ENCODE data around the gene CTXN1.
"Not testable (repeated sequence)": the region's sequence is repeated elsewhere in the genome, so short reads cannot be mapped to it uniquely, and the experiment has no call there.

The CTXN1 gene

DNA sequence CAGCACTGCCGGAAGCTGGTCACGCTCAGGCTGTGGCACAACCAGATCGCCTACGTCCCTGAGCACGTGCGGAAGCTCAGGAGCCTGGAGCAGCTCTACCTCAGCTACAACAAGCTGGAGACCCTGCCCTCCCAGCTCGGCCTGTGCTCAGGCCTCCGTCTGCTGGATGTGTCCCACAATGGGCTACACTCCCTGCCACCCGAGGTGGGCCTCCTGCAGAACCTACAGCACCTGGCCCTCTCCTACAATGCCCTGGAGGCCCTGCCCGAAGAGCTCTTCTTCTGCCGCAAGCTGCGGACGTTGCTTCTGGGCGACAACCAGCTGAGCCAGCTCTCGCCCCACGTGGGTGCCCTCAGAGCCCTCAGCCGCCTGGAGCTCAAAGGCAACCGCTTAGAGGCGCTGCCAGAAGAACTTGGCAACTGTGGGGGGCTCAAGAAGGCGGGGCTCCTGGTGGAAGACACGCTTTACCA, 25.5 kb downstream of the CTXN1 start:
- DNase-seq (ENCODE audit: low read depth in 2 of 2) = no peak

DNA sequence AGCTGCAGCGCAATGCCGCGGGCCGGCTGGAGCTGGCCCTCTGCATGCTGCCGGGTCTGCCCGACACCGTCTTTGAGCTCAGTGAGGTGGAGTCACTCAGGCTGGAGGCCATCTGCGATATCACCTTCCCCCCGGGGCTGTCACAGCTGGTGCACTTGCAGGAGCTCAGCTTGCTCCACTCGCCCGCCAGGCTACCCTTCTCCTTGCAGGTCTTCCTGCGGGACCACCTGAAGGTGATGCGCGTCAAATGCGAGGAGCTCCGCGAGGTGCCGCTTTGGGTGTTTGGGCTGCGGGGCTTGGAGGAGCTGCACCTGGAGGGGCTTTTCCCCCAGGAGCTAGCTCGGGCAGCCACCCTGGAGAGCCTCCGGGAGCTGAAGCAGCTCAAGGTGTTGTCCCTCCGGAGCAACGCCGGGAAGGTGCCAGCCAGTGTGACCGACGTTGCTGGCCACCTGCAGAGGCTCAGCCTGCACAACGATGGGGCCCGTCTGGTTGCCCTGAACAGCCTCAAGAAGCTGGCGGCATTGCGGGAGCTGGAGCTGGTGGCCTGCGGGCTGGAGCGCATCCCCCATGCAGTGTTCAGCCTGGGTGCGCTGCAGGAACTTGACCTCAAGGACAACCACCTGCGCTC, 26.1 kb downstream of the CTXN1 start:
- DNase-seq (ENCODE audit: low read depth in 2 of 2) = no peak

DNA sequence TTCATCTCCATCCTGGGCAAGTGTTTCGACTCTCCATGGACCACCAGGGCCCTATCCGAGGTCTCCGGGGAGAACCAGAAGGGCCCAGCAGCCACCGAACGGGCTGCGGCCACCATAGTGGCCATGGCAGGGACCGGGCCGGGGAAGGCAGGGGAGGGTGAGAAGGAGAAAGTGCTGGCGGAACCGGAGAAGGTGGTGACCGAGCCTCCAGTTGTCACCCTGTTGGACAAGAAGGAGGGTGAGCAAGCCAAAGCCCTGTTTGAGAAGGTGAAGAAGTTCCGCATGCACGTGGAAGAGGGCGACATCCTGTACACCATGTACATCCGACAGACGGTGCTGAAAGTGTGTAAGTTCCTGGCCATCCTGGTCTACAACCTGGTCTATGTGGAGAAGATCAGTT, 27.0 kb downstream of the CTXN1 start:
- no peak for DNase-seq (ENCODE audit: low read depth in 2 of 2)

DNA sequence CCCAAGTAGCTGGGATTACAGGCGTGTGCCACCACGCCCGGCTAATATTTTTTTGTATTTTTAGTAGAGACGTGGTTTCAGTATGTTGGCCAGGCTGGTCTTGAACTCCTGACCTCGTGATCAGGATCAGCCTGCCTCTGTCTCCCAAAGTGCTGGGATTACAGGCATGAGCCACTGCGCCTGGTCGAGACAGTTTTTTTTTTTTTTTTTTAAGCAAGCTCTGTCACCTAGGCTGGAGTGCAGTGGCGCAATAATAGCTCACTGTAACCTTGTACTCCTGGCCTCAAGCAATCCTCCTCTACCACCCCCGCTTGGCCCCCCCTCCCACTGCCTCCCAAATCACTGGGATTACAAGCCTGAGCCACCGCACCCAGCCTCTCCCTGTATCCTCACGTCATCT, 28.6 kb downstream of the CTXN1 start:
- no peak for DNase-seq (ENCODE audit: low read depth in 2 of 2)

DNA sequence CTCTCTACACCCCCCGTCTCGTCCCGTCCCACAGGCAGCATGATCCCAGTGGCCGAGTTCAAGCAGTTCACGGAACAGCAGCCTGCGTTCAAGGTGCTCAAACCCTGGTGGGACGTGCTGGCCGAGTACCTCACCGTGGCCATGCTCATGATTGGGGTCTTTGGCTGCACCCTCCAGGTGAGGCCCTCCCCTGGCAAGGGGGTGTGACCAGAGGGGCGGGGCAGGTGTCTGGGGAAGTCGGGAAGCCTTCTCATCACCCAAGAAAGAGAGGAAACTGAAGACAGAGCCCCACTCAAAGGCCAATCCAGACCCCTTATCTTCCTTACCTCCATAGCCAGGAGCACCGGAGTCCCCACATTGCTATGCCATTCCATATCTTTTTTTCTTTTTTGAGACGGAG, 30.4 kb downstream of the CTXN1 start:
- DNase-seq (ENCODE audit: low read depth in 2 of 2) = no peak

DNA sequence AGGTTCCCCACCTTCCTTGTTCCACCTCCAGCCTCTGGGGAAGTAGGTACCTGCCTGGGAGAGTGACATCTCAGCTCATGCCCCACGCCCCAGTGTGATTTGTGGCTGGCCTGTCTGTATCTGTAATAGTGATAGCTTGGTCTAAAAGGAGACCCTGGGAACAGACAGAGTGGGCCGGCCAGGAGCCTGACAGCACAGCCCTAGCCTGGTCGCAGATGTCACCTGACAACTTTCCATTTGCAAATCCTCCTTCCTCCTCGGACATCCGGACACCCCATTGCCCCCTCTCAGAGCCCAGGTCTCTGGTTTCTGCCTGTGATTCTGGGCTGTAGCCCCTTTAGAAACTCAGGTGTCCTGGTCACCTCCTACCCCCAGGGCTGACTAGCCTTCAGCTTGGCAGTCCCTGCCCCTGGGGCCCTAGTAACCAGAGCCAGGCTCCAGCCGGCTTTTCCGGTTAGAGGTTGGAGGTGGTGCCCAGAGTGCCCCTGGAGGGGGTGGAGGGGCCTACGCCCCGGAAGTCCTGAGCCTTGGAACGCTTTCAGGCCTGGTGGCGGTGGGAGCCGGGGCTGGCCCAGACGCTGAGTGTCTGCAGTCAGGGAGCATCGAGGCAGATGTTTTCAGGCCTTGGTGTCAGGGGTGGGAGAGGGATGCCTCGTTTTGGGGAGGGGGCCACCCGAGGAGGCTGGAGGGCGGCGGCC, 31.2 kb downstream of the CTXN1 start:
- DNase-seq (ENCODE audit: low read depth in 2 of 2) = no peak

DNA sequence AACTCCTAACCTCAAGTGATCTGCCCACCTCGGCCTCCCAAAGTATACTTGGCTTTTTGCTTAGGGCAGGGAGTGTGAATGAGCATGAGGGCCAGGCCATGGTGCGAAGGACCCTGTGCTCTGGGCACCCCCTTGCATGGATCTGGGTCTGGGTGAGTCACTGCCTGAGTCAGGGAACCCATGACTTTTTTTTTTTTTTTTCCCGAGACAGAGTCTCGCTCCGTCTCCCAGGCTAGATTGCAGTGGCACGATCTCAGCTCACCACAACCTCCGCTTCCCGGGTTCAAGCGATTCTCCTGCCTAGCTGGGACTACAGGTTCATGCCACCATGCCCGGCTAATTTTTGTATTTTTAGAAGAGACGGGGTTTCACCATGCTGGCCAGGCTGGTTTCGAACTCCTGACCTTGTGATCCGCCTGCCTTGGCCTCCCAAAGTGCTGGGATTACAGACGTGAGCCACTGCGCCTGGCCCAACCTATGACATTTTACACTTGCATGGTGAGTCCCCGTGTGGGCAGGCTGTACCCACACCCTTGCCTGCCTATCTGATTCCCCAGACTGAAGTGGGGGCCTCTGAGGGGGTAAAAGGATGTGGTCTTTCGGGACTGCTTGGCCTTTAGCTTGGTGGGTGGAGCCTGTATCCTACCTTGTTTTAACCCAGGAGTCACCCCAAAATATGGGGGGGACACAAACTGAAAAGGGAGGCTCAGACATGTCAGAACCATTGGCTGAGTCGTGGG, 32.4 kb downstream of the CTXN1 start:
- not testable (repeated sequence) for DNase-seq (ENCODE audit: low read depth in 2 of 2)

DNA sequence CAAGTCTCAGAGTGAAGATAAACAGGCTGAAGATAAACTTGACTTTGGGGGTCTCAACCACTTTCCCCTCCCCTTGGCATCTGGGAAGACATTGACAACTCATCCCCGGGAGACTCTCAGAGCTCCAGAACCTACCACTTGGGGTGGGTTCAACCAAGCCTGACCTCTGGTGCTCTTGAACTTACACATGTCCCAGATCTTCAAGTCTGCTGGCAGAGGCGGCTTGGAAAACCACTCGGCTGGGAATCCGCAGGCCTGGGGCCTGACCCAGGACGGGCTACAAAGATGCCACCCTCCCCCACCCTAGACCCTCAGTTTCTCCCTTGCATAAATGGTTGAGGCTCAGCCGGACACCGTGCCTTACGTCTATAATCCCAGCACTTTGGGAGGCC, 37.1 kb downstream of the CTXN1 start:
- DNase-seq (ENCODE audit: low read depth in 2 of 2) = no peak

DNA sequence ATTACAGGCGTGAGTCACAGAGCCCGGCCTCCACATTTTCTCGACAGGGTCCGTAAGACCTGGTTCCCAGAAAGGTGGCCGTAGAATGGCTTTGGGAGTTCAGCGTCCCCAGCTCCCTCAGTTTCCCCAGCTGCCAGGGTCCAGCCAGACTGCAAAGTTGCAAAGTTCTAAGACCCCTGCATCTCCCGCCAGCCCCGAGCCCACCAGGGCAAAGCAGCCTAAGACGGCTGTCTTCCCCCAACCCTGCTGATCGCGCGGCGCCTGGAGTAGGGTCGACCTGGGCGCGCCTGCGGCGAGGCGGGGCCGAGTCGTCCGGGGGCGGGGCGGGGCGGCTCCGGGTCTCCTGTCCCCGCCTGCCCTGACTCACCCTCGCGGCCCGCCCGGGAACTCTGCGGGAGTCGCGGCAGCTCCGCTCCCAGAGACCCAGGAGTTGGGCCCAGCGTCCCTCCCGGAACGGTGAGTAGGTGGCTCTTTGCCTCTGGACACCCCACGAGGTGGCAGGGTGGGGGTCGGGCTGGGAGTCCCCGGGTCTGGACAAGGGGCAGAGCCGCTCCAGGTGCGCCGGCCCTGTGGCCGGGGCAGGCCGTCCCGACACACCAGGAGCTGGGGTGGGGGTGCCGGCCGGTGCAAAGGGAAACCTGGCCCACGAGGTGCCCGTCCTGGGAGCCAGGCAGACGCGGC, 37.6 kb downstream of the CTXN1 start, which contains the start of gene LRRC8E:
LRRC8E (plus strand) TSS at position 366 of the 681 bp plus-strand sequence. CDS start 7,094 bp downstream, outside the sequence.
- peak in 1 of 2 donors; percentile 33 for DNase-seq (ENCODE audit: low read depth in 2 of 2)

DNA sequence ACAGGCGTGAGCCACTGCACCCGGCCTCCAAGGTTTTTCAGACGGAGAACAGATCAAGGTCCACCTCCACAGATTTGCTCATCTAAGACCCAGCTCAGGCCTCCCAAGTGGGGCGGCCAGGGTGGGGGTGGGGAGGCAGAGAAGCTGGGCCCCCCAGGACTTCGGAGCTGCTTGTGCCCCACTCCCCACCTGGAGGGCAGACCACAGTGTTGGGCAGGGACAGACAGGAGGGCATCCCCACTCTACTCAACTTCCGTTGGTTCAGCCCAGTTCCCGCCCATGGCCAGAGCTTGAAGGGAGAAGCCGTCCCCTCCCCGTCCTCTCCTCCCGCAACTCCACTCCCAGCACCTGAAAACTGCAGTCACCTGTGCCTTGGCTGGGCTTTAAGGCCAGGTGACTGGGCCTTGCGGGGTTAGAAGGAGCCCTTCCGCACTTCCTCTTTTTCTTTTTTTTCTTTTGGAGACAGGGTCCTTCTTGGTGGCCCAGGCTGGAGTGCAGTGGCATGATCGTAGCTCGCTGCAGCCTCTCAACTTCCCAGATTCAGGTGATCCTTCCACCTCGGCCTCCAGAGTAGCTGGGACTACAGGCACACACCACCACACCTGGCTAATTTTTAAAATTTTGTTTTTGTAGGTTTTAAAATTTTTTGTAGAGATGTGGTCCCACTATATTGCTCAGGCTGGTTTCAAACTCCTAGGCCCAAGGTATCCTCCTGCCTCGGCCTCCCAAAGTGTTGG, 38.4 kb downstream of the CTXN1 start:
- DNase-seq (ENCODE audit: low read depth in 2 of 2) = no peak

DNA sequence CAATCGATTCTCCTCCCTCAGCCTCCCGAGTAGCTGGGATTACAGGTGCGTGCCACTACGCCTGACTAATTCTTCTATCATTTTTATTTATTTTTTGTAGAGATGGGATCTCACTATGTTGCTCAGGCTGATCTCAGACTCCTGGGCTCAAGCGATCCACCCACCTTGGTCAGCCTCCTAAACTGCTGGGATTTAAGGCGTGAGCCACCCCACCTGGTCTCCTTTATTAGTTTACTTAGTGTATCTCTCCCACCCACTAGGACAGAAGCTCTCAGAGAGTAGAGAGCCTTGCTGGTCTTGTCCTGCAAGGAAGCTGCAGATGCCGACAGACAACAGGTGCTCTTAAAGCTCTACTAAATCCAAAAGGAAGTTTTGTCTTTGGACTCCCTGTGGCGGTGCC, 40.1 kb downstream of the CTXN1 start:
- DNase-seq (ENCODE audit: low read depth in 2 of 2) = no peak

DNA sequence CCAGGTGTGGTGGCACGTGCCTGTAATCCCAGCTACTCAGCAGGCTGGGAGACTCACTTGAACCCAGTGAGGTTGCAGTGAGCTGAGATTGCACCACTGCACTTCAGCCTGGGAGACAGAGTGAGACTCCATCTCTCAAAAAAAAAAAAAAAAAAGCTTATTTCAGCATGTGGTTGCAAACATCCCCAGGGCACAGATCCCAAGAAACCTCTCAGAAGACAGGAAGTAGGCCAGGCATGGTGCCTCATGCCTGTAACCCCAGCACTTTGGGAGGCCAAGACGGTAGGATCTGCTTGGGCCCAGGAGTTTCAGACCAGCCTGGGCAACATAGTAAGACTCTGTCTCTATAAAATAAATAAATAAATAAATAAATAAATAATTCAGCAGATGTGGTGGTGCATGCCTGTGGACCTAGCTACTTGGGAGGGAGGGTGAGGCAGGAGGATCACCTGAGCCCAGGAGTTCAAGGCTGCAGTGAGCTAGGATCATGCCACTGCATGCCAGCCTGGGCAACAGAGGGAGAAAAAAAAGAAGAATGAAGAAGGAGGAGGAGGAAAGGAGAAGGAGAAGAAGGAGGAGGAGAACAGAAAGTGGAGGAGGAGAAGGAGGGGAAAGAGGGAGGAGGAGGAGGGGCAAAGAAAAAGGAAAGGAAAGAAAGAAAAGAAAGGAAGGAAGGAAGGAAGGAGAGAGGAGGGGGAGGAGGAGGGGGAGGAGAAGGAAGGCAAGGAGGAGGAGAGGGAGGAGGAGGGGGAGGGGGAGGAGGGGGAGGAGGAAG, 42.0 kb downstream of the CTXN1 start:
- no peak for DNase-seq (ENCODE audit: low read depth in 2 of 2)

DNA sequence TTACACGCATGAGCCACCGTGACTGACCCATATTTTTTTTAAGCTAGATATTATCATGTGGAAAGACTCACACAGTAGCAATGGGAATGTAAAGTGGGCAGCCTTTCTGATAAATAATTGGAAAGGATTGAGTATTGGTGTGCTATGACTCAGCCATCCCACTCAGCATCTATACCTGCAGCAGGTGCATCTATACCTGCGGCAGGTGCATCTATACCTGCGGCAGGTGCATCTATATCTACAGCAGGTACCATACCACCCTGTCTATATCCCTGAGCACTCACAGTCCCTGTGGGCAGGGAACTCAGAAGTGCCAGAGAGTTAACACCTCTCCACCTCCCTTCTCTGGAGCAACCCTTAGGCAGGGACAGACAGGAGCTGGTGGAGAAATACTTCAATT, 42.8 kb downstream of the CTXN1 start:
- no peak for DNase-seq (ENCODE audit: low read depth in 2 of 2)

DNA sequence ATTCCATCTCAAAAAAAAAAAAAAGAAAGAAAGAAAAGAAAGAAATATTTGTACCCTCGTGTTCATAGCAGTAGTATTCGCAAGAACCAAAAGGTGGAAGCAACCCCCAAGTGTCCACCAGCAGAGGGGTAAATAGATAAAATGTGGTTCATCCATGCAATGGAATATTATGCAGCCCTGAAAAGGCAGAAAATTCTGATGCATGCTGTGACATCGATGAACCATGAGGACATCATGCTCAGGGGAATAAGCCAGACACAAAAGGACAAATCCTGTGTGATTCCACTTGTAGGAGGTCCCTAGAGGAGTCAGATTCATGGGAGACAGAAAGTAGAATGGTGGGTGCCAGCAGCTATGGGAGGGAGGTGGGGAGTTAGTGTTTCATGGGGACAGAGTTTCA, 44.0 kb downstream of the CTXN1 start:
- no peak for DNase-seq (ENCODE audit: low read depth in 2 of 2)

DNA sequence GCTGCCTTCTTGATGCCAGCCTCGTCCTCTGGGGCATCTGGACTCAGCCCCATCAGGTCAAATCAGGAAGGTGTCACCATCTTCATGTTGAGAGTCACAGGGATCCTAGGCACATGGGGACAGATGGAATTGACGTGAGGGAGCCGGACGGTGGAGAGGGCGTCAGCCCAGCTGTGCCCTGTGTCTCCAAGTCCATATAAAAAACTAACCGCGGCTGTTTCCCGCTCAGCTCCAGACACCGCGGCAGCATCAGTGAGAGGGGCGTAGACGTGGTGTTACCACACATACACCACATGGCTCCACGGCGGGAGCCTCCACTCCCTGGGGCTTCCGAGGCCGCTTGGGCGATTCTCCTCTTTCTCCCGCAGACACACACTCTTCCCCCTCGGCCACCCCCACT, 46.1 kb downstream of the CTXN1 start:
- no peak for DNase-seq (ENCODE audit: low read depth in 2 of 2)

DNA sequence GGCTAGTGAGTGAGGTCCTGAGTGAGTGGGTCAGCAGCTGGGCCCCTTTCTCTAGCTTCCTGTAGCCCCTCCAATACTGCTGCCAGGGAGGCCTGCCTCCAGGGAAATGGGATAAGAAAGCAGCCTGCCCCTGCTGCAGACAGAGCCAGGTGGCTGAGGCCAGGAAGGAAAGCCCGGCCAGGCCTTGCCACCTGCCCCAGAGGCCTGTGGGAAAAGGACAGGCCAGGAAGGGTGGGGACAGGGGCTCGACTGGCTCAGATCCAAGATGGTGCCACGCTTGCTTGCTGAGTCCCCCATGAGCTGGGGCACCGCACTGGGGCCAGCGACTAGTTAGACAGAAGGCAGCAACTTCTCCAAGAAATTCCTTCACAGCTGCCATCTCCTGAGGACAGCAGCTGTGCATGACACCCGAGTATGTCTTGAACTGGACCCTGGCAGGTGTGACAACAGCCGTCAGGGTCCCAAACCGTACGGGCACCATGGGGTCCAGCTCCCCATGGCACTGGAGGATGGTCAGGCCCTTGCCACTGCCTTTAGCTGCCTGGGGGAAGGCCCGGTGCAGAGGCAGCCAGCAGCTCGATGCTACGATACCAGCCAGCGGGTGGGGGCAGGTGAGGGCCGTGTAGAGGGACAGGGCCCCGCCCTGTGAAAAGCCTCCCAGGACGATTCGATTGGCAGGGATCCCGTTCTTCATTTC, 46.7 kb downstream of the CTXN1 start:
- DNase-seq (ENCODE audit: low read depth in 2 of 2) = no peak

DNA sequence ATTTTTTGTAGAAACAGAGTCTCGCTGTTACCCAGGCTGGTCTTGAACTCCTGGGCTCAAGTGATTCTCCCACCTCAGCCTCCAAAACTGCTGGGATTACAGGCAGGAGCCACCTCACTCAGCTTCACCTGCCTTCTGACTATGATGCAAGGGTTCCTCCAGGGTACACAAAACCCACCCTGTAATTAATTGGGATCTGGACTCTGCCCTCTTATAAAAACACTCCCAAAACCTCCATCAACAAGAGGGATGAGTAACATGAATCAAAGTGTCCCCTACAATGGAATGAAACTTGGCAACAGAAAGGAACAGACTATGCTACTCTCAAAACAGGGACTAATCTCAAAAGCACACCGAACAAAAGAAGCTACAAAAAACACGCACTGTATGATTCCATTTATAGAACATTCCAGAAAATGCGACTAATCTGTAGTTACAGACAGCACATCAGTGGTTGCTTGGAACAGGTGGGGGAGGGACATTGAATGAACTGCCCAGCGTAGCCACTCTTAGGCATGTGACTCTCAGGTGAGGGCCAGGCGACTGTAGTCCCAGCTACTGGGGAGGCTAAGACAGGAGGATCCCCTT, 48.6 kb downstream of the CTXN1 start:
- DNase-seq (ENCODE audit: low read depth in 2 of 2) = no peak

DNA sequence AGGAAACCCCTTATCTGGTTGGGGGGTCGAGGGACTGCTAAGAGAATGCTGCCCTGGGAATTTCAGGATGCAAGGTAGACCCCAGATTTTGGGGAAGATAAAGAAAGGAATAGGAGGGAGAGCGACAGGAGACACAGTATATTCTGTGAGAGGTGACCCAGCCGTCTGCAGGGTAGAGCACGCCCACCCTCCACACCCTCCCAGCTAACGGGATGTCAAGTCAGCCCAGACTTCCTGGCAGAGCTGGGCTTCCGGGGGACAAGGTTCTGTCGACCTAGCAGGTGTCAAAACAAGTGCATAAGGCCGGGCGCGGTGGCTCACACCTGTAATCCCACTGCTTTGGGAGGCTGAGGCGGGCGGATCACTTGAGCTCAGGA, 51.0 kb downstream of the CTXN1 start:
- DNase-seq (ENCODE audit: low read depth in 2 of 2) = no peak
